CD8-positive, alpha-beta memory T cell (primary cell): ENCODE measurements around the gene TIPIN. TPM values are rescaled to one million over a fixed set of nuclear protein-coding genes. Genes with fewer than 3 reads are reported as not detected.
"Not testable (repeated sequence)": the region's sequence is repeated elsewhere in the genome, so short reads cannot be mapped to it uniquely, and the experiment has no call there.

Experiments
- CTCF ChIA-PET: fragments of 350-600 bp; sonication (Branson Sonifier 250); formaldehyde crosslinking; loops from one replicate; lab custom pipeline; 2021; ENCODE audit warnings: antibody characterized with exemption; lab: Charles Lee
- POLR2A ChIA-PET: fragments of 350-600 bp; sonication (Branson Sonifier 250); formaldehyde crosslinking; loops from one replicate; lab custom pipeline; 2021; ENCODE audit warnings: antibody characterized with exemption; lab: Charles Lee
- DNase-seq, 5 donors: peaks; one replicate each; pipeline versions ENCODE4 v3.0.0 to v3.0.0-alpha.2; 2020 to 2022; ENCODE audit warnings: mixed read lengths in 1 of 5
- H3K27ac ChIP-seq: one replicate; pipeline ENCODE4 v1.7.0; 2013; ENCODE audit warnings: low read depth, mild to moderate bottlenecking, low read length, moderate library complexity
- H3K27me3 ChIP-seq: 2 replicates; pipeline ENCODE4 v1.7.0; 2013; ENCODE audit warnings: low read length, mild to moderate bottlenecking; ENCODE audit not compliant: insufficient read depth, poor library complexity, severe bottlenecking
- H3K36me3 ChIP-seq: 2 replicates; pipeline ENCODE4 v1.7.0; 2013; ENCODE audit warnings: mild to moderate bottlenecking, low read length, moderate library complexity; ENCODE audit not compliant: insufficient read depth
- H3K4me1 ChIP-seq: 2 replicates; pipeline ENCODE4 v1.7.0; 2013; ENCODE audit warnings: mild to moderate bottlenecking, low read length, moderate library complexity; ENCODE audit not compliant: insufficient read depth
- H3K4me3 ChIP-seq: 2 replicates; pipeline ENCODE4 v1.7.0; 2013; ENCODE audit warnings: mild to moderate bottlenecking, low read length
- H3K9me3 ChIP-seq: 2 replicates; pipeline ENCODE4 v1.7.0; 2013; ENCODE audit warnings: mild to moderate bottlenecking, low read length
- H3K27ac Mint-ChIP-seq, 8 donors: one replicate each; pipeline ENCODE4 v1.8.0; 2020 to 2021; ENCODE audit warnings: mixed read lengths in 8 of 8, mild to moderate bottlenecking in 6 of 8, inconsistent platforms in 3 of 8, moderate library complexity in 3 of 8
- H3K27me3 Mint-ChIP-seq, 2 donors: one replicate each; pipeline ENCODE4 v1.8.0; 2020 to 2021; ENCODE audit warnings: mixed read lengths in 2 of 2, mild to moderate bottlenecking in 1 of 2, moderate library complexity in 1 of 2
- H3K36me3 Mint-ChIP-seq, 3 donors: one replicate each; pipeline ENCODE4 v1.8.0; 2020 to 2021; ENCODE audit warnings: mixed read lengths in 3 of 3, inconsistent platforms in 1 of 3, mild to moderate bottlenecking in 1 of 3
- H3K4me1 Mint-ChIP-seq, 3 donors: one replicate each; pipeline ENCODE4 v1.8.0; 2020 to 2021; ENCODE audit warnings: mixed read lengths in 3 of 3, inconsistent platforms in 1 of 3, mild to moderate bottlenecking in 1 of 3
- H3K4me3 Mint-ChIP-seq, 7 donors: one replicate each; pipeline ENCODE4 v1.8.0; 2020 to 2021; ENCODE audit warnings: mixed read lengths in 7 of 7, mild to moderate bottlenecking in 6 of 7, moderate library complexity in 4 of 7, inconsistent platforms in 2 of 7
- H3K9me3 Mint-ChIP-seq, 5 donors: one replicate each; pipeline ENCODE4 v1.8.0; 2020 to 2022; ENCODE audit warnings: mixed read lengths in 5 of 5, mild to moderate bottlenecking in 3 of 5, moderate library complexity in 2 of 5, inconsistent platforms in 1 of 5
- polyA plus RNA-seq: library from polyadenylated mRNA; unstranded; fragments of 300-500 nt; fragmentation: Illumina TruSeq; gene quantifications from one replicate; pipeline ENCODE4 v1.2.3, GENCODE V29; 2021
- total RNA-seq, 2 experiments: library from RNA; stranded (reverse); gene quantifications; one replicate each; pipeline ENCODE4 v1.2.3, GENCODE V29; 2021

The TIPIN gene
- total and polyA plus RNA-seq, 3 experiments from 2014 or later = 9.1 to 63.7 (median 58.9) TPM

GRCh38 chr15:66381376-66381775 is 24.9 kb upstream of the TIPIN start:
- H3K36me3 Mint-ChIP-seq, DNase-seq, H3K4me3 Mint-ChIP-seq, H3K27ac ChIP-seq, H3K9me3 ChIP-seq, H3K4me1 ChIP-seq, H3K27ac Mint-ChIP-seq, H3K9me3 Mint-ChIP-seq, H3K36me3 ChIP-seq, H3K27me3 ChIP-seq, H3K27me3 Mint-ChIP-seq, H3K4me3 ChIP-seq: not testable (repeated sequence)
- H3K4me1 Mint-ChIP-seq = peaks cover 10 to 14% (median 13%) of the 10 kb centered on the region in 3 donors
- CTCF ChIA-PET = interaction anchor here (1.5 kb wide), 1 partner anchor 116 kb away, joined by 6 read pairs; the partner anchor contains the start of gene SNAPC5
- POLR2A ChIA-PET = interaction anchor here (0.6 kb wide), 1 partner anchor 124 kb away, joined by 3 read pairs; the partner anchor contains the start of gene ZWILCH

GRCh38 chr15:66378814-66379430 is 22.4 kb upstream of the TIPIN start:
- H3K27me3 Mint-ChIP-seq = peaks cover 0 to 1% of the 10 kb centered on the region in 2 donors
- H3K9me3 Mint-ChIP-seq = peaks cover 0 to 2% (median 0%) of the 10 kb centered on the region in 5 donors
- H3K36me3 Mint-ChIP-seq = peaks cover 0 to 3% (median 1%) of the 10 kb centered on the region in 3 donors
- no peak for DNase-seq
- ChIA-PET POLR2A (interaction anchor here (0.6 kb wide), 1 partner anchor 35 kb away, joined by 3 read pairs; no protein-coding TSS in a partner anchor), CTCF (interaction anchor here (1.0 kb wide), 1 partner anchor 7 kb away, joined by 3 read pairs; the partner anchor contains the start of gene MAP2K1)
- H3K4me3 Mint-ChIP-seq = no peak overlapping the region
- no peak overlapping the region for H3K27ac Mint-ChIP-seq
- H3K36me3 ChIP-seq = no peaks in the 10 kb centered on the region
- H3K27me3 ChIP-seq = no peaks in the 10 kb centered on the region
- H3K4me1 Mint-ChIP-seq = no peaks in the 10 kb centered on the region
- no peak overlapping the region for H3K4me3 ChIP-seq
- no peaks in the 10 kb centered on the region for H3K4me1 ChIP-seq
- H3K27ac ChIP-seq = no peak overlapping the region
- H3K9me3 ChIP-seq = no peaks in the 10 kb centered on the region

GRCh38 chr15:66374179-66374578 is 17.7 kb upstream of the TIPIN start:
- DNase-seq = no peak
- H3K36me3 ChIP-seq = no peaks in the 10 kb centered on the region
- H3K4me3 ChIP-seq = no peak overlapping the region
- H3K27ac Mint-ChIP-seq = no peak overlapping the region
- H3K4me1 Mint-ChIP-seq = peaks cover 13 to 16% (median 15%) of the 10 kb centered on the region in 3 donors
- H3K9me3 ChIP-seq = no peaks in the 10 kb centered on the region
- H3K4me3 Mint-ChIP-seq = no peak overlapping the region
- H3K27me3 ChIP-seq = no peaks in the 10 kb centered on the region
- peaks cover 0 to 2% (median 0%) of the 10 kb centered on the region in 5 donors for H3K9me3 Mint-ChIP-seq
- no peak overlapping the region for H3K27ac ChIP-seq
- H3K4me1 ChIP-seq = peaks cover 15% of the 10 kb centered on the region
- peaks cover 0 to 3% (median 0%) of the 10 kb centered on the region in 3 donors for H3K36me3 Mint-ChIP-seq
- H3K27me3 Mint-ChIP-seq = peaks cover 0 to 1% of the 10 kb centered on the region in 2 donors
- ChIA-PET CTCF (interaction anchor here (1.8 kb wide), 1 partner anchor 13 kb away, joined by 6 read pairs; the partner anchor contains the start of gene MAP2K1), POLR2A (no interaction called here)

- DNase-seq = peak in 1 of 5 donors; percentile 33
- Histone ChIP-seq H3K9me3 (no peaks in the 10 kb centered on the region), H3K4me3 (peak overlapping the region; percentile 35), H3K4me1 (peaks cover 15% of the 10 kb centered on the region), H3K27ac (no peak overlapping the region), H3K27me3 (no peaks in the 10 kb centered on the region), H3K36me3 (no peaks in the 10 kb centered on the region)
- H3K27ac Mint-ChIP-seq = peak overlapping the region; percentile 25 to 97 (median 88)
- H3K27me3 Mint-ChIP-seq = peaks cover 0 to 1% of the 10 kb centered on the region in 2 donors
- peaks cover 13 to 16% (median 15%) of the 10 kb centered on the region in 3 donors for H3K4me1 Mint-ChIP-seq
- peaks cover 0 to 2% (median 0%) of the 10 kb centered on the region in 3 donors for H3K36me3 Mint-ChIP-seq
- H3K9me3 Mint-ChIP-seq = peaks cover 0 to 2% (median 0%) of the 10 kb centered on the region in 5 donors
- peak overlapping the region; percentile 34 to 92 (median 80) for H3K4me3 Mint-ChIP-seq
- ChIA-PET POLR2A (interaction anchor here (0.7 kb wide), 1 partner anchor 1748 kb away, joined by 5 read pairs; no protein-coding TSS in a partner anchor), CTCF (interaction anchor here (2.5 kb wide), 1 partner anchor 17 kb away, joined by 14 read pairs; the partner anchor contains the start of gene MAP2K1)
Observed at GRCh38 chr15:66369773-66370651, 13.5 kb upstream of the TIPIN start.

- H3K36me3 ChIP-seq = no peaks in the 10 kb centered on the region
- Mint-ChIP-seq H3K4me1 (peaks cover 7% of the 10 kb centered on the region in 3 donors), H3K9me3 (no peaks in the 10 kb centered on the region), H3K36me3 (no peaks in the 10 kb centered on the region), H3K27ac (no peak overlapping the region), H3K27me3 (no peaks in the 10 kb centered on the region), H3K4me3 (no peak overlapping the region)
- peaks cover 5% of the 10 kb centered on the region for H3K4me1 ChIP-seq
- H3K4me3 ChIP-seq = no peak overlapping the region
- H3K9me3 ChIP-seq = no peaks in the 10 kb centered on the region
- CTCF ChIA-PET = interaction anchor here (1.5 kb wide), 1 partner anchor 134 kb away, joined by 4 read pairs; no protein-coding TSS in a partner anchor
- no peak for DNase-seq
- POLR2A ChIA-PET = no interaction called here
- no peaks in the 10 kb centered on the region for H3K27me3 ChIP-seq
- no peak overlapping the region for H3K27ac ChIP-seq
Observed at GRCh38 chr15:66364944-66365528, 8.6 kb upstream of the TIPIN start.

GRCh38 chr15:66362776-66363175 is 6.3 kb upstream of the TIPIN start:
- no peaks in the 10 kb centered on the region for H3K36me3 ChIP-seq
- no peaks in the 10 kb centered on the region for H3K36me3 Mint-ChIP-seq
- POLR2A ChIA-PET = no interaction called here
- no peaks in the 10 kb centered on the region for H3K27me3 ChIP-seq
- no peaks in the 10 kb centered on the region for H3K9me3 Mint-ChIP-seq
- no peak overlapping the region for H3K4me3 ChIP-seq
- DNase-seq = no peak
- no peaks in the 10 kb centered on the region for H3K27me3 Mint-ChIP-seq
- no peaks in the 10 kb centered on the region for H3K4me1 Mint-ChIP-seq
- H3K27ac Mint-ChIP-seq = no peak overlapping the region
- H3K4me3 Mint-ChIP-seq = no peak overlapping the region
- CTCF ChIA-PET = interaction anchor here (1.9 kb wide), 1 partner anchor 24 kb away, joined by 4 read pairs; the partner anchor contains the start of gene MAP2K1
- no peak overlapping the region for H3K27ac ChIP-seq
- no peaks in the 10 kb centered on the region for H3K9me3 ChIP-seq
- no peaks in the 10 kb centered on the region for H3K4me1 ChIP-seq

GRCh38 chr15:66361745-66362460 is 5.4 kb upstream of the TIPIN start:
- H3K27me3 ChIP-seq, H3K27ac ChIP-seq, H3K4me1 Mint-ChIP-seq, H3K9me3 ChIP-seq, H3K9me3 Mint-ChIP-seq, H3K36me3 ChIP-seq, H3K36me3 Mint-ChIP-seq, DNase-seq, H3K4me1 ChIP-seq, H3K4me3 Mint-ChIP-seq, H3K27me3 Mint-ChIP-seq, H3K4me3 ChIP-seq, POLR2A ChIA-PET: not testable (repeated sequence)
- peak overlapping the region in 1 of 8 donors; percentile 46 for H3K27ac Mint-ChIP-seq
- CTCF ChIA-PET = interaction anchor here (1.9 kb wide), 1 partner anchor 24 kb away, joined by 4 read pairs; the partner anchor contains the start of gene MAP2K1
